Activated CD4-positive, alpha-beta T cell treated with anti-CD3 and anti-CD28 coated beads for 24 hours (primary cell): ENCODE measurements around the gene SERPINA6.
"Not testable (repeated sequence)": the region's sequence is repeated elsewhere in the genome, so short reads cannot be mapped to it uniquely, and the experiment has no call there.

Experiments
- DNase-seq, 2 donors: peaks; one replicate each; pipeline ENCODE4 v3.0.0-alpha.2; 2020; ENCODE audit warnings: low read depth in 2 of 2

Gene SERPINA6

DNA sequence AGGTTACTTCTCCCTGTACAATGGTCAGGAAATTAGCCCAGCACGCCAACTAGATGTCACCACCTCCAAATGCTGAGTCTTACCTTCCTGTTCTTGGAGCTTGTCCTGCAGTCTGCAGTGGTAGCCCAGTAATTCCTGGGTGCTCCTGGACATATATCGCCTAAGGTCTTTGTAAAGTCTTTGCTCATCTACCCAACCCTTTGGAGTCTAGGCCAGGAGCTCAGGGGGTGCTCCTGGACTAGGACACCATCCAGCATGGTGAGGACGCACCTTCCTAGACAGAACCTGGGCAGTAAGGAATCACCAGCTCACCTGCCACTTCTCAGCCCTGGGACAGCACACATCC lies 30.6 kb downstream of the SERPINA6 start:
- DNase-seq = no peak

DNA sequence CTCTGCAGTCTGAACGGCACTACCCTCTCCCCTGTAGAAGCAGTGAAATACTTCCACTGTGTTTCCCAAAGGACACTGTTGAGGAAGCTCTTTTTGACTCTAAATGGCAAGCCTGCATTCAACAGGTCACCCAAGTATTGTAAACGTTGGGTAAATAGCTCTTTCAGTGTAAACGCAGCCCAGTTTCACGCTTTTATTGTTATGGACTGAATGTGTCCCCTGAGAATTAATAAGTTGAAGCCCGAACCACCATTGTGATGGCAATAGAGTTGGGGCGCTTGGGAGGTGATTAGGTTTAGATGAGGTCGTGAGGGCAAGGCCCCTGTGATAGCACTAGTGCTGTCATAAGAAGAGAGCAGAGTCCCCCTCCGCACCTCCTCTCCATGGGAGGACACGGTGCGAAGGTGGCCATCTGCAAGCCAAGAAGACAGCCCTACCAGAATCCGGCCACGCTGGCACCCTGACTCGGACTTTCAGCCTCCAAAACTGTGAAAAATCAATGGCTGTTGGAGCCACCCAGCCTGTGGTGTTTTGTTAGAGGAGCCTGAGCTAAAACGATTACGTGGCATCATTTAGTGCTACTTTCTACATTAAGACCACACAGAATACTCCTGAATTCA lies 31.1 kb downstream of the SERPINA6 start:
- no peak for DNase-seq

- no peak for DNase-seq
Measured at GRCh38 chr14:94291159-94291905, 31.8 kb downstream of the SERPINA6 start.

GRCh38 chr14:94290197-94290596 lies 32.9 kb downstream of the SERPINA6 start:
- DNase-seq = no peak

DNA sequence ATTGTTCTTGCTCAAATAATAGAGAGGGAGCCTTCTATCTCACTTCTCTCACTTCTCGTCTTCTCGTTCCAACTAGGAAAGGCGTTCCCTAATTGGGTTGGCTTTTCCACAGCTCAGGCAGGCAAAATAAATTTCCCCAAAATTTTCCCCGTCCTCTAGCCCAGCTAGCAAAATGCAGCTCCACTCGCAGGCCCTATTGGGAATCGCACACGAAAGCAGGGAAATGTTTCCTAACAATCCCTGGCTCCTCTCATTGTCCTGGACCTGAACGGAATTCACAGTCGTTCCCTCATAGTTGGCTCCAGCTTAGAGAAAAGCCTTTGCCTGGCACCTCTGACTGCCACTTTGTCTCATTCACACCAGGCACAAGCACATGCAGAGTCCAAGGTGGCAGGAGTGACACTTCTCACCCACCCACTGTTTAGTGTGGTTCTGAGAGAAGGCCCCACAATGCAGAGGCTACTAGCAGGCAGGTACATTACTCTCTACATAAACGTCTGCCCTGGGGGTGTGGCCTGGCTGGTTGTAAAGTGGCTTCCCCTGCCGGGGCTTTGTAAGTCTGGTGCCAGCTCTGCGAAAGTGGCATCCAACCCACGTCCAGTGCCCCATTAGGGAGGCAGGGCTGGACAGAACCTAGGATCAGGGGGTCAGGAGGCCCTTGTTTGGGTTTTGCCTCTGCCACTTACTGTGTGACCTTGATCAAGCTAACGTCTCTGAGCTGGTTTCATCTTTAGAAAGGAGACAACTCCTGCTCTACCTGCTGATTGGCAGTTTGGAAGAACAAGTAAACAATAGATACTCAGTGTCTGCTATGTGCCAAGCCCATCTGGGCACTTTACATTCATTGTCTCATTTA lies 34.3 kb downstream of the SERPINA6 start:
- DNase-seq = no peak

- DNase-seq = no peak
Measured at GRCh38 chr14:94285158-94285557, 38.0 kb downstream of the SERPINA6 start.

- DNase-seq = no peak
Measured at GRCh38 chr14:94284221-94284620, 38.9 kb downstream of the SERPINA6 start.

- DNase-seq = no peak
Measured at GRCh38 chr14:94282991-94283723, 40.0 kb downstream of the SERPINA6 start.

DNA sequence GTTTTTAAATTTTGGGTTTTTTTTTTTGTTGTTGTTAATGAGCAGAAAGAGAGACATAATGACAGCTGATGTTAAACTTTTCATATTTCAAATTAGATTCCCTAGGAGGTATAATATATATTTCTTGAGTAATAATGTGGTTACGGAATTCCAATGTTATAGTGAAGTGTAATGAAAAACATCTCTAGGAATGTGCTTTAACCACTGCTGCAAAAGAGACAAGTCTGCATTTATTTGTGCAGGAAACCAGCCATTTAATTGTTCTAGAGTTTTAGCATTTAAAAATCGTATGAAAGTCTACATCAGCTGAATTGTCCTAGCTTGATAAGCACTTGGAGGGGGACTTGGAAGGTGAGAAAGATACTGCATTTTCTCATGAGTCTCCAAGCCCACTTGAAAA lies 44.4 kb downstream of the SERPINA6 start:
- DNase-seq = no peak

DNA sequence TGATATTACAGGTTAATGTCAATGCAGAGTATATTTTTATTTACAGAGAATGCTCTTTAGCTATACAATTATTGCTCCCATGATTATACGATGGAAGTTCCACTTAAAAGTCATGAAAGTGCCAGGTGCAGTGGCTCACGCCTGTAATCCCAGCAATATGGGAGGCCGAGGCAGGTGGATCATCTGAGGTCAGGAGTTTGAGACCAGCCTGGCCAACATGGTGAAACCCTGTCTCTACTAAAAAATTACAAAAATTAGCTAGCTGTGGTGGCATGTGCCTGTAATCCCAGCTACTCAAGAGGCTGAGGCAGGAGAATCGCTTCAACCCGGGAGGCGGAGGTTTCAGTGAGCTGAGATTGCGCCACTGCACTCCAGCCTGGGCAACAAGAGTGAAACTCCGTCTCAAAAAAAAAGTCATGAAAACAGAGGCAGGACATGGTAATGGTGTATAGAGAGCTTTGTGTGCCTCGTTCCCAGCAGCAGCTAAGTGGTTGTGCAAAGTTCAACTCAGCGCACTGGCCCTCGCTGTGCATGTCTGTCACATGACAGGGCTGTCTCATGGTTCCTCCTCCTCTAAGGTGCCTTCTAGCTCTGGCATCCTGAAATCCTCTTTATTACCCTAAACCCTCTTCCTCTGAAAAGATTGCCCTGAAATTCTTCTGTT lies 46.1 kb downstream of the SERPINA6 start:
- not testable (repeated sequence) for DNase-seq

GRCh38 chr14:94269156-94269555 lies 54.0 kb downstream of the SERPINA6 start:
- no peak for DNase-seq

GRCh38 chr14:94268582-94268981 lies 54.6 kb downstream of the SERPINA6 start:
- DNase-seq = not testable (repeated sequence)

- no peak for DNase-seq
Measured at GRCh38 chr14:94267352-94267751, 55.8 kb downstream of the SERPINA6 start.

- DNase-seq = not testable (repeated sequence)
Measured at GRCh38 chr14:94264195-94264594, 58.9 kb downstream of the SERPINA6 start.
